Activated gamma-delta T cell treated with anti-CD3 and anti-CD28 coated beads, Interleukin-2, amount 50 U/mL, for 16 hours (primary cell): ENCODE data around the gene KLF8.

Experiments used
- DNase-seq: peaks from one replicate; pipeline ENCODE4 v3.0.0-alpha.2; 2020; ENCODE audit warnings: low read depth

The KLF8 gene

DNA sequence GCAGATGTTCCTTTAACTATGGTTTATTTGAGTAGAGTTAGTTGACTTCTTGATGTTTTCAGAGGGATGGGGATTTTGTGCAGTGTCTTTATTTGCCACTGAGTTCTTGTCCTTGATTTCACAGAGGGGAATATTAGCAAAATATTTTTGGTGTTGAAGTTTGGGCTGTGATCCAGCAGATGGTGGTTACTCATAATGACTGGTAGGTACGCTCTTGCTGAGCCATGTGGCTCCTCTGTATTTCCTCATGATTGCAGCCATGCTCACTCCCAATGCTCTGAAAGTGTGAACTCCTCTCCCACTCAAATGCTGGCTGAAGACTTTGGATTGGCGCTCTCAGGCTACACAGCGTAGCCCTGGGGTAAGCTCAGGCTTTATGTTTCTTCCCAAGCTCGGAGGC lies 77.7 kb downstream of the KLF8 start:
- DNase-seq = no peak

DNA sequence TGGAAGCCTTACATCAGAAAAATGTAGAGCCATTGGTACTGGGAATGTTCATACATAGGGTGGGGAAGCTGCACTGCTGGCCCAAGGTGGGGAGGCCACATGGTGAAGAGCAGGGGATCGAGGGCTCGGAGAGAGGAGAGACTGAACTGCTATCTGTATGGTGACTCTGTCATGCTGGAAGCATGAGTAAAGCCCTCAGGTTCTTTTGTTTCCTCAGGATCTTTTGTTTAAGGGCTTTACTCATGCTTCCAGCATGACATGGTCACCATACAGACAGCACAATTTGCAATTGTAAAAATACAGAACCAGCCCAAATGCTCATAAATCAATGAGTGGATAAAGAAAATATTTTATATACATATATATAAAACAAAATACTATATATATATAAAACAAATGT lies 78.4 kb downstream of the KLF8 start:
- no peak for DNase-seq

DNA sequence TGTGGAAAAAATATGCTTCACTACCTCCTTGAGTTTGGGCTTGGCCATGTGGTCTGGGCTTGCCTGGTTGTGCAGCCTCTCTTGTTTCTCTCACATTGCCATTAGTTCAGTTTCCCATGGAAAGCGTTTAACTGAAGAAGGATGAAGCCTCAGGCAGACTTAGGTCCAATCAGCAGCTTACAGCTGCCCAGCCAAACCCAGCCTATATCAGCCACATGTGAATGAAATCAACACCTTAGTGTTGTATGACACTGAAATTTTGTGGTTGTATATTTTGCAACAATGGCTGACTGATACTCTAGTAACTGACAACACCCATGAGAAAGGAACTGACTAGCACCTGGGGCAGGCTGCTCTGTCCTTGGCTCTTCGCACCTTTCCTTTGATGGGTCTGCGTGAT lies 81.2 kb downstream of the KLF8 start:
- no peak for DNase-seq

DNA sequence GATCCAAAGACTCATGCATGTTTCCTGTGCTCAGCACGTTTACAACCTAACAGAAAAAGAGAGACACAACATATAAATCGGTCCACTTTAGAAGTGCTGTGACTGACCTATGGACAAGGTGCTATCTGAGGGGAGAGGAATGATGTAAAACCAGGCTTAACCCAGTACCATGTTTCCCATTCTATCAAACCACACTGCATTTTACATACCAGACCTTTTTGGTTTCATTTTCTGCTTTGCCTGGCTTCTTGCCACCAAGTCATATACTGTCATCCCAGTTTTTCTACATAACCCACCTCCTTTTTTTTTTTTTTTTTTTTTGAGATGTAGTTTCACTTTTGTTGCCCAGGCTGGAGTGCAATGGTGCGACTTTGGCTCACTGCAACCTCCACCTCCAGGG lies 82.2 kb downstream of the KLF8 start:
- no peak for DNase-seq

DNA sequence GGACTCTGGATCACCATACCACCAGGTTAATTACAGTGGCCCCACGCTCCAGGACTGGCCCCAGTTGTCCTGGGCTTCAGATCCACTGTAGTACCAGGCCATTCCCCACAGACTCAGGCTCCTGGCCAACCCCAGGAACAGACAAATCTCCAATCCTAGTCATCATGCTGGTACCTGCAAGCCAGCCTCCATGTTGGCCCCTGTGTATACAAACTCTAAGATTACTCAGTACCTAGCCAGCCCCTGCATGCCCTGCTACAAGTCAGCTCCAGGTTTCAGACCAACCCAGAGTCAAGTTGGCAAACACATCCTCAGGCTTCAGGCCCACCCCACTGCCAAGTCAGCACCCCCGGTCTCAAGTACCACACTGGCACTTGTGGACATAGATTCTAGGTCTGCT lies 85.9 kb downstream of the KLF8 start:
- DNase-seq = no peak

DNA sequence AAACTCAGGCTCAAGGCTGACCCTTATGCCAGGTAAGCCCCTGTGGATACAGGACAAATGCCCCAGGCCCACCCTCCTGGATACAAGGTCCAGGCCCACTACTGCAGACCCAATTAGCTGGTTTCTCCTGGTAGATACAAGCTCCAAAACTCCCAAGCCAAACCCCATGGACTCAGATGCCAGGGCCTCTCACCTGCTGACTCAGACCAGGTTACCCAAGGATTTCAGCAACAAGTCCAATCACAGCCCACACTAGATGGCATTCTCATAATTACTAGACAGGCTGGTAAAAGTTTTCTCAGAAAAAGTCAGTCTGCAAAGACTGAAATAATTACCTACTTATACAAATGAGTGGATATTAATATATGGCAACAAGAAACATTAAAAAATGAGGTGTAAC lies 87.0 kb downstream of the KLF8 start:
- no peak for DNase-seq
